SIG-M5 (cell line): ENCODE data around the gene ZNF791.
"Not testable (repeated sequence)": the region's sequence is repeated elsewhere in the genome, so short reads cannot be mapped to it uniquely, and the experiment has no call there.

Source experiments
- DNase-seq: peaks from one replicate; lab custom pipeline; 2025; lab: John Stamatoyannopoulos, UW

Gene ZNF791

DNA sequence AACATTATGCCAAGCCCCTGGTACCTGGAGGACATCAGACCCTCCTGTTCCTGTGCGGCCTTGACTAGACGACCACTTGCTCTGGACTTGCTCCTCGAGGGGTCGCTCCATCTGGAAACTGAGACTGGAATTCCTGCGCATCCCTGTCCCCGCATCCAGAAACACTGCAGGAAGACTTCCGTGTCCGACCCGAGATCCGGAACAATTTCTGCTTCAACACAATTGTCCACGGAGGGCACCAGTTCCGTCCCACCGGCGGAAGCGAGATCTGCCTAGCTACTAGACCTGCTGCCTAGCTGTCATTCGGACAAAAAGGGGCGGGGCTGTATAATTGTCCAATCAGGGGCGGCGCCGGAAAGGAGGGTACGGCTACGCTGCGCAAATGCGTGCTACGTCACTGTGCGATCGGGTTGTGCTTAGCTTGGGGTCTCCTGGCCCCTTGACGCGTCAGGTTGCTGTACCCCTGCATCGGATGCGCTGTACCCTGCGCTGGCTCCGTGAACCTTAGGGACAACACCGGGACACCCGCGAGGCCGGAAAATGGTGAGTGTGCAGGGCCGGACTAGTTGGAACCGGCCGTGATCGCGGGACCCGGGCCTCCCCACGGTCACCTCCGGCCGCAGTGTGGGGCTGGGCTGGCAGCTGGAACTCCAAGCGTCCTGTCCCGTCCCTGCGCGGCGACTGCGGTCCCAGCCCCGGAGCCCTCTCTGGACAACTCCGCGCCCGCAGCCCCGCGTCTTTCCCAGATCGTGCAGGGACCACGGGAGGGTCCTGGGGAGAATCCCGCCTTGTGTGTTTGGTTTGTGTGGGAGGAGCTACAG, at the start of gene ZNF791, which contains the start of gene ZNF490:
TSS of gene ZNF791 (plus strand) at position 381 of the 821 bp plus-strand sequence. CDS start at position 541, 160 bp downstream.
TSS of gene ZNF490 (minus strand) at position 274 of the 821 bp plus-strand sequence. CDS start at position 141, 133 bp downstream.
- peak; percentile 42 for DNase-seq

DNA sequence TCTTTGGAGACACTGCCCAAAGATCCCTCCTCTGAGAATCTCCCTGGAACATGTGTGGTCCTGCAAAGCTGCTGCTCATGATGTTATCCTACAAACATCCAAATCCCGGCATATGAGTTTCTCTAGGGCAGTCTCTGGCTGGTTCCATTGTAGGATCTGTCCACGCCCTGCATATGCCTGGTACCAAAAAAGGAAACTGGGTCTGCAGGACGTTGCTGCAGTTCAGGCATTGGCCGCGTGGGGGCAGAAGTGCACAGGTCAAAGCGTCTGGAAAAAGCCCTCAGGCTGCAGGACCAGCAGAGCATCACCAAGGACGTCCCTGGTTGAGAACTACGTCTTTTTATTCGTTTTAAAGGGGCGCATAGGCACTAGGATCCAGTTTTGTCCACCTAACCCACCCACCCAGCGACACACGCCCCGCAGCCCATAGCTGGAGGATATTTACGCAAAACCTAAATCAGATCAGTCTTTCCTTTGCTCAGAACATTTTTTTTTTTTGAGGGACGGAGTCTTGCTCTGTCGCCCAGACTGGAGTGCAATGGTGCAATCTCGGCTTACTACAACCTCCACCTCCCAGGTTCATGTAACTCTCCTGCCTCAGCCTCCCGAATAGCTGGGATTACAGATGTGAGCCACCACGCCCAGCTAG, 46.6 kb upstream of the ZNF791 start:
- peak; percentile 23 for DNase-seq

DNA sequence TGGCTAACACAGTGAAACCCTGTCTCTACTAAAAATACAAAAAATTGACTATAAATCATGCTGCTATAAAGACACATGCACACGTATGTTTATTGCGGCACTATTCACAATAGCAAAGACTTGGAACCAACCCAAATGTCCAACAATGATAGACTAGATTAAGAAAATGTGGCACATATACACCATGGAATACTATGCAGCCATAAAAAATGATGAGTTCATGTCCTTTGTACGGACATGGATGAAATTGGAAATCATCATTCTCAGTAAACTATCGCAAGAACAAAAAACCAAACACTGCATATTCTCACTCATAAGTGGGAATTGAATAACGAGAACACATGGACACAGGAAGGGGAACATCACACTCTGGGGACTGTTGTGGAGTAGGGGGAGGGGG, 44.3 kb upstream of the ZNF791 start:
- DNase-seq = not testable (repeated sequence)

DNA sequence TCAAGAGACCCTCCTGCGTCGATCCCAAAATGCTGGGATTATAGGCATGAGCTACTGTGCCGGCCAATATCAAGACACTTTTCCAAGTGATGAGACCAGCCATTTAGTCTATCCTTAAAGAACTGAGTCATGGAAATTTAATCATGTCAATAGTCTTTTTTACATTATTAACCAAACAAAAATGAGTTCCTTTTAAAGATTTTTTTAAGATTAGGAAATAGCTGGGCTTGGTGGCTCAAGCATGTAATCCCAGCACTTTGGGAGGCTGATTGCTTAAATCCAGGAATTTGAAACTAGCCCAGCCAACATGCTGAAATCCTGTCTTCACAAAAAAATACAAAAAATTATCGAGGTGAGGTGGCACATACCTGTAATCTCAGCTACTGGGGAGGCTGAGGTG, 42.8 kb upstream of the ZNF791 start:
- DNase-seq = no peak

DNA sequence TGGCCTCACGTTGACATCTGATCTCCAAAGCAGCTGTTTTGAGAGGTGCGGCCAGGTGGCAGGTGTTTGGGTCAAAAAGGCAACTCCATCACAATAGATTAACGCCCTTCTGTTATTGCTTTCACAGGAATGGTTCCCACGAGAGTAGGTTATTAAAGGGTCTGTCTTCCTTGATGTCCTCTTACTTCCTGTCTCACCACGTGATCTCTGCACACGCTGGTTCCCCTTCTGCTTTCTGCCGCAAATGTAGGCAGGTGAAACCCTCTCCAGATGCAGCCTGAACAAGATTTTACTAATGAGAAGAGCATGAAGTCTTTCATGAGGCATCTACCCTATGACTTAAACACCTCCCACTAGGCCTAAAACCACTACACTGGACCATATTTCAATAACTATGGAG, 36.7 kb upstream of the ZNF791 start:
- DNase-seq = no peak

DNA sequence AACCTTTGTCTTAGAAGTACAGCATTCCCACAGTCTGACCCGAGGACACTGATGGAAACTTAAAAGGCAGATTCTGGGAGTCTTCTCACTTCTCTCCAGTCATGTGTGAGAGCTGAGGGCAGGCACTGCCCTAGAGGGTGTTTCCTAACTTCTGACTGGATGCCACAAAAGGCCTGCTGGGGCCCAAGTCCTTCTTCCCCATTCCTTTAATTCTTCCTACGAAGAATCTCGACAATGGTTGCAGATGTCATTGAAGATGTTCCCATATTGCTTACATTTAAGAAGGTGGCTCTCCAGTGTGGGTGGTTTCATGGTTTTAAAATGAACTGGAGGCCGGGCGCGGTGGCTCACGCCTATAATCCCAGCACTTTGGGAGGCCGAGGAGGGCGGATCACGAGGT, 32.1 kb upstream of the ZNF791 start:
- no peak for DNase-seq

DNA sequence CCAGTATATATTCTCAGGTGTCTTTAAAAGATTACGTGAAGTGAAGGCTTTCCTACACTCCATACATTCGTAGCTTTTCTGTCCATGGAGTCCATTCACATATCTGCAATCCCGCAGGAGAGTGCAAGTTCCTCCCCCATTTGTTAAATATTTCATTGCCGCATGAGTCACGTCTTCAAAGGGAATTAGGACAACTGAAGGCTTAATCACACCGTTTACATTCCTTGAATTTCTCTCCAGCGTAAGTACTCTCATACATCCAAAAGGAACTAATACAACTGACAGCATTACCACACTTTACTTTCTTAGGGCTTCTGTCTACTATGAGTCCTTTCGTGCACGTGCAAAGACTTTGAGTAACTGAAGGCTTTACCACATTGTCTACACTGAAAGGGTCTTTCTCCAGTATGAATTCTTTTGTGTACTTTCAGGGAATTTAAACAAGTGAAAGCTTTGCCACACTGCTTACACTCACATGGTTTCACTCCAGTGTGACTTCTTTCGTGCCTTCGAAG, 30.5 kb upstream of the ZNF791 start:
- no peak for DNase-seq

DNA sequence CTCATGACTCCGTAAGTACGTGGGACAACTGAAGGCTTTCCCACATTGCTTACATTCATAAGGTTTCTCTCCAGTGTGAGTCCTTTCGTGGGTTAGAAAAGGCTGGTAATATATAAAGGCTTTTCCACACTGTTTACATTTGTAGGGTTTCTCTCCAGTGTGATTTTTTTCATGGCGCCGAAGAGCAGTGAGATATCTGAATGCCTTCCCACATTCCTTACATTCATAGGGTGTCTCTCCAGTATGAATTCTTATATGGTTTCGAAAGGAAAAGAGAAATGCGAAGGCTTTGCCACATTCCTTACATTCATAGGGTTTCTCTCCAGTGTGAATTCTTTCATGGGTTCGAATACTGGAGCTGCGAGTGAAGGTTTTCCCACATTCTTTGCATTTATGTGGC, 29.6 kb upstream of the ZNF791 start:
- no peak for DNase-seq

DNA sequence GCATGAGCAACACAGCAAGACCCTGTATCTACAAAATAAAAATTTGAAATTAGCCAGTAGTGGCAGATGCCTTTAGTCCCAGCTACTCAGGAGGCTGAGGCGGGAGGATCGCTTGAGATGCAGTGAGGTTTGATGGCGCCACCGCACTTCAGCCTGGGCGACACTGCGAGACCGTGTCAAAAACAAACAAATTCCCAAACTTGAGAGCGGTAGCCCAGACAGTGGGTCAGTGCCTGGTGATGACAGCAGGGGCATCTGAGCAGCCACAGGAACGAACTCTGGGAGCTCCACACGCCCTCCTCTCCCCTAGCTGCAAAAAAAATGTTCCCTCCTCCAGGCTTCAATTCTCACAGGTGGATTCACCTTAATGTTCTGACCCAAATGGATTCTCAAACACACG, 14.2 kb upstream of the ZNF791 start:
- DNase-seq = no peak

DNA sequence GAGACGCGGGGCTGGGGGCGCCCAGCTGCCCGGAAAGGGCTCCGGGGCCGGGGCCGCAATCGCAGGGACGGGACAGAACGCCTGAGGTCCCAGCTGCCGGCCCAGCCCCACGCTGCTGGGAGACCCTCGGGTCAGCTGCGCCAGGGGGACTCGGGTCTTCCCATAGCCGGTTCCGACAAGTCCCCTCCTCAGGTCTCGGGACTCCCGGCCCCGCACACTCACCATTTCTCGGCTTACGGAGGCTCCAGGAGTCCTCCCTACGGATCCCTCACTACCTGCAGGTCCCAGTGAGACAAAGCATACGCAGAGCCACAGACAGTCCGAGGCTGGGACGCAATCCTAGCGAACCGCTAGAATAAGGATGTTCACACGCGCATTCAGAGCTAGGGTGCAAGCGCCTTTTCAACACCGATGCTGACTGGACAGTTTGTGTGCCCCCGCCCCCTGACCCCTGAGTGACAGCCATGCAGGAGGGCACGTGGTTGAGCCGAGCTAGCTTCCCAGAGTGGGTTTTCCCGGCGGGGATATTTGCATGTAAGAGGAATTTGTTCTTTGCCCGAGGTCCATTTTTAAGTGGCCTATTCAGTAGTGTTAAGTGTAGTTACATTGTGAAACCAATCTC, 13.7 kb upstream of the ZNF791 start:
- no peak for DNase-seq

DNA sequence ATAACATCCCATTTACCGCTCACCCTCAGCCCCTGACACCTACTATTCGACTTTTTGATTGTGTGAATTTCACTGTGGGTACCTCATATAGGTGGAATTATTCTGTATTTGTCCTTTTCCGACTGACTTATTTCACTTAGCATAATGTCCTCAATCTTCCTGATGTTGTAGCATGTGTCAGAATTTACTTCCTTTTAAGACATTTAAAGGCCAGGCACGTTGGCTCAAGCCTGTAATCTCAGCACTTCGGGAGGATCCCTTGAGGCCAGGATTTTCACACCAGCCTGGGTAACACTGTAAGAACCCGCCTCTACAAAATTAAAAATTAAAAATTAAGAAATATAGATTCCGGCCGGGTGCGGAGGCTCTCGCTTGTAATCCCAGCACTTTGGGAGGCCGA, 13.1 kb upstream of the ZNF791 start:
- DNase-seq = no peak

DNA sequence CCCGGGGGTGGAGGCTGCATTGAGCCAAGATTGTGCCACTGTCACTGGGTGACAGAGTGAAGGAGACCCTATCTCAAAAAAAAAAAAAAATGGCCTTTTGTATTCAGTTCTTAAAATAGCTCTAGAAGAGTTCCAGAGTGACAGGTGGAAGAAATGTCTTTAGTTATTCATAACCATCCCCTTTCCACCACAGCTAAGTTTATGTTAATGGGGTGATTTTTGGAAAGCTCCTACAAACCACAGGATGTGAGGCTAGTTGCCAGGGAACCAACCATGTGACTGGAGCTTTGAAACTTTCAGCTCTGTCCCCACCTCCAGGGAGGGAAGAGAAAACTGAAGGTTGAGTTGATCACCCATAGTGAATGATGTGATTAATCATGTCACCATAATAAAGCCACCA, 7.0 kb upstream of the ZNF791 start:
- DNase-seq = no peak

DNA sequence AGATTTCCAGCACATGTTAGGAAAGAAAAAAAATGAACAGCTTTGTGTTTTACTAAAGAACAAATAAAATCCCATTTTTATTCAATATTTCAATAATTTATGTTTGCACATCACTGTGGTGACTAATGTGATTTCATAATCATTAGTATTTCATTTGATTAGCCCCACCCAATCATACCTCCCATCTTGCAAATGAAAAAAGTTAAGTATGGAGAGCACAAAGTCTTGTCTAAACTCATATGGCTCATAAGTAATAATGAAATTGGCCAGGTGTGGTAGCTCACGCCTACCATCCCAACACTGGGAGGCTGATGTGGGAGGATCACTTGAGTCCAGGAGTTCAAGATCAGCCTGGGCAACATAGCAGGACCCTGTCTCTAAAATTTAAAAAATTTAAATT, 3.9 kb upstream of the ZNF791 start:
- no peak for DNase-seq

DNA sequence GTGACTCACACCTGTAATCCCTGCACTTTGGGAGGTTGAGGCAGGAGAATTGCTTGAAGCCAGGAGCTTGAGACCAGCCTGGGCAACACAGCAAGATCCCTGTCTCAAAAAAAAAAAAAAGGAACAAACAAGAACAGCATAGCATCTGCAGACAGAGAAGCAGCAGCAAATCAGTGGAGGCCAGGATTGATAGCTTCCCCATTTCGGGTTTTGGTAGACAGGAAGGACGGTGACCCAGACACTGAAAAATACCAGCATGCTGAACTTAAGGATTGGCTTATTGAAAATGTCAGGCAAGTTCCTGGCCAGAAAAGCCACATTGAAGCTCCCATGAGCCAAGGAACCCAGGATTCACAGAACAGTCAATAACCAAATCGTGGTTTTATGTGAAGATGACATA, 3.1 kb upstream of the ZNF791 start:
- DNase-seq = no peak

DNA sequence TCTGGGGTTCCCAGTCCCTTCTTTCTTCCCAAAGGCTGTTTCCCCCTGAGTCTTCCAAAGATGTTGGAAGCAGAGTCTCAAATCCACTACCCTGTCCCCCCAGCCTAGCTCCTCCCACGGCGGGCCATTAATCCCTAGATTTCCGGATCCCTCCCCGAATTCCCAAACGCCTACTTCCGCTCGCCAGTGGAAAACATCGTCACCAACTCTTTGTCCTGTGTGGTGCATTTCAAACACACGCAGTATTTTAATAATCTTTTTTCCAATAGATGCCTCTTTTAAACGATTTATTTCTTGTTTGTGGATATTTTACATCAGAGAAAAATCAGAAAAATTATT, 610 bp downstream of the ZNF791 start:
- no peak for DNase-seq

DNA sequence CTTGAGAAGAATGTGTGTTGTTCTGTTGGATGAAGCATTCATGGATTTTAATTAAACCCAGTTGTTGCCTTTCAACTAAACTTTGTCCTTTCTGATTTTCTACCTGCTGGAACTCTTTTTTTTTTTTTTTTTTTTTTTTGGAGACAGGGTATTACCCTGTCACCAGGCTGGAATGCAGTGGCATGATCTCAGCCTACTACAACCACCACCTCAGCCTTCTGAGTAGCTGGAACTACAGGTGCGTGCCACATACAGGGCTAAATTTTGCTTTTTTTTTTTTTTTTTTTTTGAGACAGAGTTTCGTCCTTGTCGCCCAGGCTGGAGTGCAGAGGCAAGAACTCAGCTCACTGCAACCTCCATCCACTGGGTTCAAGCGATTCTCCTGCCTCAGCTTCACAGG, 6.9 kb downstream of the ZNF791 start:
- no peak for DNase-seq

DNA sequence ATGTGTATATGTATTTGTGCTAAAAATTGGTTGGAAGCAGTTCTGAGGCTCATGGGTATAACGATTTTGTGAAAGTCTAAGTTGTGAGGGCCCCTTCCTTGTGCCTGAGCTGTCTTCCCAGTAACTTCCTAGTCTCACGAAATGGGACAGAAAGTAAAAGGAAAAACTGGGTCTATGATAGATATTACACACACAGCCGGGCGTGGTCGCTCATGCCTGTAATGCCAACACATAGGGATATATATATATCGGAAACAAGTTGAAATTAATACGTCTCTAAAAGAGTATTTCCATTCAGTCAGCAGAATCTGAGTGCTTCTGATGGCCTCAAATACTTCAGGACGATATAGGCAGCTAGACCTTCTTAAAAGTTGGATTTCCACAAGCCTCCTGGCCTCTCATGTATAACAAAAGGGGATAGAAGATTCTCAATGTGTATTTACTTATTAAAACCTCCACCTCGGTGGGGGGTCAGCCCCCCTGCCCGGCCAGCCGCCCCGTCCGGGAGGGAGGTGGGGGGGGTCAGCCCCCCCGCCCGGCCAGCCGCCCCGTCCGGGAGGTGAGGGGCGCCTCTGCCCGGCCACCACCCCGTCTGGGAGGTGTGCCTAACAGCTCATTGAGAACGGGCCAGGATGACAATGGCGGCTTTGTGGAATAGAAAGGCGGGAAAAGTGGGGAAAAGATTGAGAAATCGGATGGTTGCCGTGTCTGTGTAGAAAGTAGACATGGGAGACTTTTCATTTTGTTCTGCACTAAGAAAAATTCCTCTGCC, 10.7 kb downstream of the ZNF791 start:
- DNase-seq = not testable (repeated sequence)

DNA sequence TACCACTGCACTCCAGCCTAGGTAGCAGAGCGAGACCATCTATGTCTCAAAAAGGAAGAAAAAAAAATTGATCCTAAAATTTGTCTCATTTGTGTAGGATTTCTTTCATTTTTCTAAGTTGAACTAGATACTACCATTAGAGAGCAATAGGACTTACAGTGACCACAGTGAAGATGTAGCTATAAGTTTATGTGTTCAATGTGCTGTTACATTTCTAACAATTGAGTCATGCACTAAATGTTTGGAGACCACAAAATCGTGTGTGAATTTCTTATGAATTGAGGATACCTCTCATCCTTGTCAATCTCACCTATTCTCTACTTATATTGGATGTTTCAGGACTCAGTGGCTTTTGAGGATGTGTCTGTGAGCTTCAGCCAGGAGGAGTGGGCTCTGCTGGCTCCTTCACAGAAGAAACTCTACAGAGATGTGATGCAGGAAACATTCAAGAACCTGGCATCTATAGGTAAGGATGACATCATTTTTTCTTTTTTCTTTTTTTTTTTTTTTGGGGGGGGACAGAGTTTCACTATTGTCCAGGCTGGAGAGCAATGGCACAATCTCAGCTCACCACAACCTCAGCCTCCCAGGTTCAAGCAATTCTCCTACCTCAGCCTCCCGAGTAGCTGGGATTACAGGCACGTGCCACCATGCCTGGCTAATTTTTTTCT, 12.8 kb downstream of the ZNF791 start:
- no peak for DNase-seq

DNA sequence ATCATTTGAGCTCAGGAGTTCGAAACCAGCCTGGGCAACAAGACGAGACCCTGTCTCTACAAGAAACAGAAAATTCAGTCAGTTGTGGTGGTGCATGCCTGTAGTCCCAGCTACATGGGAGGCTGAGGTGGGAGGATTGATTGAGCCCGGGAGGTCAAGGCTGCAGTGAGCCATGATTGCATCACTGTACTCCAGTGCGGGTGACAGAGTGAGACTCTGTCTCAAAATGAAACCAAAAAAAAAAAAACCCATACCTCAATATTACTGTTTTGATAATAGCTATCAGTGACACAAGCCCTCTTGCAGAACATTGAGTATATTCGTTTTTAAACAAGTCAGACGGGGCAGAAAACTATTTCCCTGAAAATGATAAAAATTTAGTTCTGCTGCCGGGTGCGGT, 16.2 kb downstream of the ZNF791 start:
- DNase-seq = no peak

DNA sequence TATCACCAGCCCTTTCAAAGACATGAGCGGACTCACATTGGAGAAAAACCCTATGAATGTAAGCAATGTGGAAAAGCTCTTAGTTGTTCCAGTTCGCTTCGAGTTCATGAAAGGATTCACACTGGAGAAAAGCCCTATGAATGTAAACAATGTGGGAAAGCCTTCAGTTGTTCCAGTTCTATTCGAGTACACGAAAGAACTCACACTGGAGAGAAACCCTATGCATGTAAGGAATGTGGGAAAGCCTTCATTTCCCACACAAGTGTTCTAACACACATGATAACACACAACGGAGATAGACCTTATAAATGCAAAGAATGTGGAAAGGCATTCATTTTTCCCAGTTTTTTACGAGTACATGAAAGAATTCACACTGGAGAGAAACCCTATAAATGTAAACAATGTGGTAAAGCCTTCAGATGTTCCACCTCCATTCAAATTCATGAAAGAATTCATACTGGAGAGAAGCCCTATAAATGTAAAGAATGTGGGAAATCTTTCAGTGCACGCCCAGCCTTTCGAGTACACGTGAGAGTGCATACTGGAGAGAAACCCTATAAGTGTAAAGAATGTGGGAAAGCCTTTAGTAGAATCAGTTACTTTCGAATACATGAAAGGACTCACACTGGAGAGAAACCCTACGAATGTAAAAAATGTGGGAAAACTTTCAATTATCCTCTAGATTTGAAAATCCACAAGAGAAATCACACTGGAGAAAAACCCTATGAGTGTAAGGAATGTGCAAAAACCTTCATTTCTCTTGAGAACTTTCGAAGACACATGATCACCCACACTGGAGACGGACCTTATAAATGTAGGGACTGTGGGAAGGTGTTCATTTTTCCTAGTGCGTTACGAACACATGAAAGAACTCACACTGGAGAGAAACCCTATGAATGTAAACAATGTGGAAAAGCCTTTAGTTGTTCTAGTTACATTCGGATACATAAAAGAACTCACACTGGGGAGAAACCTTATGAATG, 17.6 kb downstream of the ZNF791 start:
- DNase-seq = no peak
